Osteoblast (primary cell): Measurements from ENCODE around the gene TRIO. TPM values are rescaled to one million over a fixed set of nuclear protein-coding genes. Genes with fewer than 3 reads are reported as not detected.
"Not testable (repeated sequence)": the region's sequence is repeated elsewhere in the genome, so short reads cannot be mapped to it uniquely, and the experiment has no call there.

Source experiments
- DNase-seq: peaks from one replicate; pipeline ENCODE4 v3.0.0; 2011; ENCODE audit warnings: low spot score, mixed read lengths; ENCODE audit not compliant: insufficient read length; ENCODE audit errors: missing footprints
- H2AFZ ChIP-seq: 2 replicates; pipeline ENCODE4 v1.6.0; 2011; ENCODE audit warnings: mild to moderate bottlenecking, low read length
- H3K27ac ChIP-seq: 2 replicates; pipeline ENCODE4 v1.5.1; 2011; ENCODE audit warnings: mild to moderate bottlenecking, low read depth, low read length, moderate library complexity
- H3K27me3 ChIP-seq: 2 replicates; pipeline ENCODE4 v1.6.0; 2012; ENCODE audit warnings: mild to moderate bottlenecking, control low read depth, inconsistent platforms, low read length, moderate library complexity; ENCODE audit not compliant: insufficient read depth
- H3K36me3 ChIP-seq: 2 replicates; pipeline ENCODE4 v1.5.1; 2011; ENCODE audit warnings: mild to moderate bottlenecking, low read length, control low read depth, moderate library complexity; ENCODE audit not compliant: insufficient read depth
- H3K4me1 ChIP-seq: 2 replicates; pipeline ENCODE4 v1.5.1; 2011; ENCODE audit warnings: mild to moderate bottlenecking, low read length, control low read depth, moderate library complexity; ENCODE audit not compliant: insufficient read depth
- H3K4me2 ChIP-seq: 2 replicates; pipeline ENCODE4 v1.6.0; 2011; ENCODE audit warnings: mild to moderate bottlenecking, low read length; ENCODE audit not compliant: insufficient read depth
- H3K4me3 ChIP-seq: fragments of 200-600 bp; sonication (generic); 3 replicates; pipeline ENCODE4 v1.5.1; 2012; ENCODE audit warnings: mild to moderate bottlenecking, low read length, inconsistent platforms; ENCODE audit not compliant: insufficient read depth
- H3K79me2 ChIP-seq: 2 replicates; pipeline ENCODE4 v1.6.0; 2012; ENCODE audit warnings: mild to moderate bottlenecking, low read length, control low read depth, inconsistent platforms; ENCODE audit not compliant: insufficient read depth
- H3K9me3 ChIP-seq: 2 replicates; pipeline ENCODE4 v1.5.1; 2011; ENCODE audit warnings: low read depth, low read length, control low read depth
- H4K20me1 ChIP-seq: 2 replicates; pipeline ENCODE4 v1.6.0; 2012; ENCODE audit warnings: mild to moderate bottlenecking, low read length, control low read depth; ENCODE audit not compliant: insufficient read depth
- total RNA-seq: library from RNA; depleted of rRNA; stranded (reverse); fragments of >200 nt; gene quantifications from 2 replicates; pipeline ENCODE4 v1.2.3, GENCODE V29; 2012
- TF ChIP-seq, protein P1 (sequence below): IDR thresholded peaks from 2 replicates; pipeline ENCODE4 v1.5.1; 2011; ENCODE audit warnings: mild to moderate bottlenecking, low read depth, low read length, moderate library complexity; ENCODE audit errors: extremely low read depth

TRIO gene
- 246 and 274 TPM in 2 replicates for total RNA-seq

DNA sequence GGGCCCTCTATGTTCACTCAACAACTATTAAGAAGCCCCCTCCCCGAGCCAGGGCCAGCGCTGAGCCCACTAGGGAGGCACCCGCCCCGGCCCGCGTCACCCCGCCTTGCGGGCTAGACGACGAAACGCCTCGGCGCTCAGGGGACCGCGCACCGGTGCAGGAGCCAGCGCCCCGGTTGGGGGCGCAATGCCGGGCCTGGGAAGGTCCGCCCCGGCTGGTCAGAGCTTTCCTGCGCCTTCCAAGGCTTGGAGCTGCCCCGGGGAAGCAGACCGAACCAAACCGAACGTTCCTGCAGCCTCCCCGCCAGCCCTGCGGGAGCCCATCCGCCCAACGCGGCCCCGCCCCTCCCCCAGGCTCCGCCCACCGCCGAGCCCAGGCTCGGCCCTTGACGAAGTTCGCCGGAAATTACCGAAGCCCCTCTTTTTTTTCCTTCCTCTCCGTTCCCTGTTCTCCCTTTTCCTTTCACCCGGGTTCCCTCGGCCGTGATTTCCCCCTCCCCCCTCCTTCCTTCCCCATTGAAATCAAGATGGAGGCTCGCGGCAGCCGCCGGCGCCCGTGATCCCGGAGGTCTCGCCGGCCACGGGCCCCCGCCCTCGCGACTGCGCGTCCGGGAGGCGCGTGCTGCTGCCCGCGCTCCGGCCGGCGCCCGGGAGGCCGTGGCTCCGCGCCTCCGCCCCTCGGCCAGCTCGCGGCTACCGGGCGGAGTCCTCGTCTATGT, at the start of gene TRIO:
Gene TRIO, plus strand, starts transcription at position 516 of the 719 bp plus-strand sequence. CDS start 384 bp downstream, outside the sequence.
- Histone ChIP-seq H3K27ac (peak within 1 kb of the TSS; percentile 89), H3K4me1 (peaks cover 30% of the 10 kb centered on the region), H3K36me3 (no peaks in the 10 kb centered on the region), H3K9me3 (no peaks in the 10 kb centered on the region), H3K4me2 (peak within 1 kb of the TSS; percentile 81), H3K79me2 (peaks cover 44% of the 10 kb centered on the region), H3K4me3 (peak within 1 kb of the TSS; percentile 98), H2AFZ (peak within 1 kb of the TSS; percentile 78), H3K27me3 (no peaks in the 10 kb centered on the region), H4K20me1 (peaks cover 30% of the 10 kb centered on the region)
- DNase-seq, result peak; percentile 99
- TF ChIP-seq, protein P1, sequence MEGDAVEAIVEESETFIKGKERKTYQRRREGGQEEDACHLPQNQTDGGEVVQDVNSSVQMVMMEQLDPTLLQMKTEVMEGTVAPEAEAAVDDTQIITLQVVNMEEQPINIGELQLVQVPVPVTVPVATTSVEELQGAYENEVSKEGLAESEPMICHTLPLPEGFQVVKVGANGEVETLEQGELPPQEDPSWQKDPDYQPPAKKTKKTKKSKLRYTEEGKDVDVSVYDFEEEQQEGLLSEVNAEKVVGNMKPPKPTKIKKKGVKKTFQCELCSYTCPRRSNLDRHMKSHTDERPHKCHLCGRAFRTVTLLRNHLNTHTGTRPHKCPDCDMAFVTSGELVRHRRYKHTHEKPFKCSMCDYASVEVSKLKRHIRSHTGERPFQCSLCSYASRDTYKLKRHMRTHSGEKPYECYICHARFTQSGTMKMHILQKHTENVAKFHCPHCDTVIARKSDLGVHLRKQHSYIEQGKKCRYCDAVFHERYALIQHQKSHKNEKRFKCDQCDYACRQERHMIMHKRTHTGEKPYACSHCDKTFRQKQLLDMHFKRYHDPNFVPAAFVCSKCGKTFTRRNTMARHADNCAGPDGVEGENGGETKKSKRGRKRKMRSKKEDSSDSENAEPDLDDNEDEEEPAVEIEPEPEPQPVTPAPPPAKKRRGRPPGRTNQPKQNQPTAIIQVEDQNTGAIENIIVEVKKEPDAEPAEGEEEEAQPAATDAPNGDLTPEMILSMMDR, result peak; percentile 39

DNA sequence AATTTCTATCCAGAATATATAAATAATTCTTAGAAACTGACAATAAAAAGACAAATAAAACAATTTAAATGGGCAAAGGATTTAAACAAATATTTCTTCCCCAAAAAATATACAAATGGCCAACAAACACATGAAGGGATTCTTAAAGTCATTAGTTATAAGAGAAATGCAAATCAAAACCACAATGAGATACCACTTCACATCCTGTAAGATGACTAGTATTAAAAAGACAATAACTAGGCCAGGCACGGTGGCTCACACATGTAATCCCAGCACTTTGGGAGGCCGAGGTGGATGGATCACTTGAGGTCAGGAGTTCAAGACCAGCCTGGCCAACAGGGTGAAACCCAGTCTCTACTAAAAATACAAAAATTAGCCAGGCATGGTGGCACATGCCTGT, 45.8 kb upstream of the TRIO start:
- not testable (repeated sequence) for H3K36me3 ChIP-seq, H3K4me2 ChIP-seq, H3K4me3 ChIP-seq, H3K27me3 ChIP-seq, H3K9me3 ChIP-seq, H3K4me1 ChIP-seq, DNase-seq, H3K79me2 ChIP-seq, H4K20me1 ChIP-seq, H2AFZ ChIP-seq
- peak overlapping the region; percentile 63 for H3K27ac ChIP-seq

DNA sequence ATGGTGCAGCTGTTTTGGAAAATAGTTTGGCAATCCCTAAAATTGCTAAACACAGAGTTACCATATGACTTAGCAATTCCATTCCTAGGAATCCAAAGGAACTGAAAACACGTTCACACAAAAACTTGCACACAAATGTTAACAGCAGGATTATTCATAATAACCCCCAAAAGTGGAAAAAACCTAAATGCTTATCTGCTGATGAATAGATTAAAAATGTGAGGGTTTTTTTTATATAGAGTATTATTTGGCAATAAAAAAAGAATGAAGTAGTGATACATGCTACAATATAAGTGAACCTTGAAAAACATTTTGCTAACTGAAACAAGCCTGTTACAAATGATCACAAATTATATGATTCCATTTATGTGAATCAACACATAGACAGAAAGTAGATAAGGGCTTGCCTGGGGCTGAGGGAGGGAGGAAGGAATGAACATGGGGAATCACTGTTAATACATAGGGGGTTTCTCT, 45.1 kb upstream of the TRIO start:
- Histone ChIP-seq H3K9me3 (no peaks in the 10 kb centered on the region), H3K36me3 (no peaks in the 10 kb centered on the region), H4K20me1 (no peaks in the 10 kb centered on the region), H3K27ac (peak overlapping the region; percentile 73), H3K79me2 (no peaks in the 10 kb centered on the region), H3K4me3 (no peak overlapping the region), H2AFZ (no peak overlapping the region), H3K4me2 (peak overlapping the region; percentile 57), H3K27me3 (no peaks in the 10 kb centered on the region), H3K4me1 (no peaks in the 10 kb centered on the region)
- TF ChIP-seq, protein P1, result no peak
- DNase-seq, result peak; percentile 38

DNA sequence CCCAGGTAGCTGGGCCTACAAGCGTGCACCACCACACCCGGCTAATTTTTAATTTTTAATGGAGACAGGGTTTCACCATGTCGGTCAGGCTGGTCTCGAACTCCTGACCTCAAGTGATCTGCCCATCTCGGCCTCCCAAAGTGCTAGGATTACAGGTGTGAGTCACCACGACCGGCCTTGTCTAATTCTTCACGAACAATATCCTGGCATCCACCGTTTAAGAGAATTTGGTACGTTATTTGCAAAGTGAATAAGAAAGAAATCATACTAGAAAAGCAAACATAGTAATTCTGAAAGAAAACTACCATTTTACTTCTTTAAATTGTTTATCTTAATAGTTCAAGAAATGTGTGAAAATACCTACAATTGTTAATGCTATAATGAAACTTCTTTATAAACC, 42.9 kb upstream of the TRIO start:
- H3K4me2 ChIP-seq, result no peak overlapping the region
- no peaks in the 10 kb centered on the region for H3K36me3 ChIP-seq
- no peaks in the 10 kb centered on the region for H4K20me1 ChIP-seq
- TF ChIP-seq, protein P1, result no peak
- no peaks in the 10 kb centered on the region for H3K27me3 ChIP-seq
- H3K79me2 ChIP-seq, result no peaks in the 10 kb centered on the region
- H3K27ac ChIP-seq, result no peak overlapping the region
- no peak overlapping the region for H3K4me3 ChIP-seq
- H3K9me3 ChIP-seq, result no peaks in the 10 kb centered on the region
- peaks cover 5% of the 10 kb centered on the region for H3K4me1 ChIP-seq
- DNase-seq, result no peak
- no peak overlapping the region for H2AFZ ChIP-seq
